Measurements from ENCODE around the gene CC2D2B. TPM values are rescaled to one million over a fixed set of nuclear protein-coding genes. Genes with fewer than 3 reads are reported as not detected.

The CC2D2B gene
- total RNA-seq, 1 donor from 2014 or later = 0.77 TPM

GRCh38 chr10:95865814-95866466 lies 41.8 kb upstream of the CC2D2B start:
- Mint-ChIP-seq H3K27ac (peak overlapping the region; percentile 1), H3K27me3 (no peaks in the 10 kb centered on the region), H3K36me3 (ENCODE audit: insufficient read depth) (peaks cover 6% of the 10 kb centered on the region), H3K4me1 (ENCODE audit: low read depth) (no peaks in the 10 kb centered on the region), H3K4me3 (ENCODE audit: low read depth) (no peak overlapping the region), H3K9me3 (ENCODE audit: low read depth) (no peaks in the 10 kb centered on the region)
- TF ChIP-seq CTCF (IDR thresholded peaks at IDR 0.05; ENCODE audit: unreplicated experiment) = no peak
- no peak for DNase-seq (ENCODE audit: low spot score, unreplicated experiment)

GRCh38 chr10:95866467-95866842 lies 41.3 kb upstream of the CC2D2B start:
- no peaks in the 10 kb centered on the region for H3K27me3 Mint-ChIP-seq
- no peaks in the 10 kb centered on the region for H3K4me1 Mint-ChIP-seq (ENCODE audit: low read depth)
- no peak overlapping the region for H3K4me3 Mint-ChIP-seq (ENCODE audit: low read depth)
- peaks cover 6% of the 10 kb centered on the region for H3K36me3 Mint-ChIP-seq (ENCODE audit: insufficient read depth)
- H3K27ac Mint-ChIP-seq = no peak overlapping the region
- no peaks in the 10 kb centered on the region for H3K9me3 Mint-ChIP-seq (ENCODE audit: low read depth)
- no peak for TF ChIP-seq CTCF (IDR thresholded peaks at IDR 0.05; ENCODE audit: unreplicated experiment)
- DNase-seq (ENCODE audit: low spot score, unreplicated experiment) = no peak

DNA sequence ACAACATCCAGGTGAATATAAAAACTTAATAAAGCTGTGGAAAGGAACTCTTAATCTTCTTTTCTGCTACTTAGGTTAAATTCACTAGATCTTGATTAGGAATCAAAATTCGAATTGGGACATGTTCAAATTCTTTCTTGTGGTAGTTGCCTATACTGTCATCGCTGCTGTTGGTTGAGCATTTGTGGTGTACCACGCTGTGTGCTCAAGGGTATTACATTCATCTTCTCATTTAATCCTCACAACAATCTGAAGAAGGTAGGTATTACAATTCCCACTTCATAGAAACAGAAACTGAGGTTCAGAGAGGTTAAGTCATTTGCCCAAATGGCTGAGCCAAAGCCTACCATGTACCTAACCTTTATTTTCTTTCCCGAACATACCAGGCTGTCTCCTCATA lies 39.9 kb upstream of the CC2D2B start:
- TF ChIP-seq CTCF (IDR thresholded peaks at IDR 0.05; ENCODE audit: unreplicated experiment) = no peak
- Mint-ChIP-seq H3K4me1 (ENCODE audit: low read depth) (no peaks in the 10 kb centered on the region), H3K9me3 (ENCODE audit: low read depth) (no peaks in the 10 kb centered on the region)

DNA sequence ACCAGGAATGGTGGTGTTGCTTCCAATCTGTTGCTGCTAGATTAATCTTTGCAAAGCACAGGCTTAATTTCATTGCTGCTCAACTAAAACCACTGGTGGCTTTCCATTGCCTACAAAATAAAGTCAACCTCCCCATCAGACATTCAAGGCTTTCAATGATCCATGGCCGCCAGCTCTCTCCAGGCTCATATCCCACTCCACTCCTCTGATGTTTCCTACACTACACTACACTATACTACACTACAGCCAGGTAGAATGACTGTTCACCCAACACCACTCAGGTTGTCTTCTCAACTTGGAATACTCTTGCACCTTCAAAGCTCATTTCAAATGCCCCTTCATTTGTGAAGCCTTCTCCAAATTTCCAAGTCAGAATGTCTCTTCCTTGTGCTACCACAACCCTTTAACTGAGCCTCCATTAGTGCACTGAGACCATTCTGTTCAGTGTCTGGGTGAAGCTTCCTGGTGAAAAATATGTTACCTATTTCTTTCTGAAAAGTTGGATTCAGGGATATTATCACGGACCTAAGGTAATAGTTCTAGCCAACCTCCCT lies 35.5 kb upstream of the CC2D2B start:
- no peaks in the 10 kb centered on the region for H3K4me1 Mint-ChIP-seq (ENCODE audit: low read depth)
- peaks cover 15% of the 10 kb centered on the region for H3K9me3 Mint-ChIP-seq (ENCODE audit: low read depth)
- H3K27ac Mint-ChIP-seq = no peak overlapping the region

More for the DNA sequence above, 39.9 kb upstream of the CC2D2B start:
- Mint-ChIP-seq H3K27ac (no peak overlapping the region), H3K4me3 (ENCODE audit: low read depth) (no peak overlapping the region), H3K27me3 (no peaks in the 10 kb centered on the region), H3K36me3 (ENCODE audit: insufficient read depth) (peaks cover 10% of the 10 kb centered on the region)
- no peak for DNase-seq (ENCODE audit: low spot score, unreplicated experiment)

DNA sequence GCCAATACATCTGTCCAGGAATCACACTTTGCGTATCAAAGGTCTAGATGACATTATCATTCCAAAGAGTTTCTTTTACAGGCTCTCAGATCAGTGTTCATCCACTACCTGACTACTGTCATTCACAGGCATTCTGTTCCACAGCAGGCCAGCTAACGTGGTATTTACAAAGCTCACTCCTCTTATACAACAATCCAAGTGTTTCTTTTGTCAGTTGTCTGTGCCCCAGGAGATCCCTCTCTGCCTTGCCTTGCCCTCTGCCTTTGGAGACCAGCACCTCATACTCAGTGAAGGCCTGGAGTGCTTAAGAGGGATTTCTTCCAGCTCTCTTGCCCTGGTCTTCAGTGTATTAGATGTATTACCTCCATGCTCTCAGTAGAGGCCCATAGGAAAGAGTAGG lies 34.6 kb upstream of the CC2D2B start:
- H3K4me3 Mint-ChIP-seq (ENCODE audit: low read depth) = no peak overlapping the region
- H3K4me1 Mint-ChIP-seq (ENCODE audit: low read depth) = peaks cover 2% of the 10 kb centered on the region
- no peak for TF ChIP-seq CTCF (IDR thresholded peaks at IDR 0.05; ENCODE audit: unreplicated experiment)
- DNase-seq (ENCODE audit: low spot score, unreplicated experiment) = no peak
- H3K27me3 Mint-ChIP-seq = no peaks in the 10 kb centered on the region
- H3K36me3 Mint-ChIP-seq (ENCODE audit: insufficient read depth) = peaks cover 35% of the 10 kb centered on the region
- H3K9me3 Mint-ChIP-seq (ENCODE audit: low read depth) = peaks cover 15% of the 10 kb centered on the region
- H3K27ac Mint-ChIP-seq = no peak overlapping the region

More for the DNA sequence above, 35.5 kb upstream of the CC2D2B start:
- Mint-ChIP-seq H3K27me3 (no peaks in the 10 kb centered on the region), H3K4me3 (ENCODE audit: low read depth) (no peak overlapping the region), H3K36me3 (ENCODE audit: insufficient read depth) (peaks cover 35% of the 10 kb centered on the region)
- DNase-seq (ENCODE audit: low spot score, unreplicated experiment) = no peak
- no peak for TF ChIP-seq CTCF (IDR thresholded peaks at IDR 0.05; ENCODE audit: unreplicated experiment)

Data from progenitor cell of endocrine pancreas (in vitro differentiated cells).